Kidney glomerular epithelial cell (primary cell): ENCODE measurements around the gene CACNA1G.
A peak's percentile ranks its signal among the peaks of the same experiment; 100 is the strongest.

Experiments used
- DNase-seq: peaks from one replicate; lab custom pipeline; 2025; lab: John Stamatoyannopoulos, UW

CACNA1G gene

GRCh38 chr17:50560185-50560824, at the start of gene CACNA1G:
Gene CACNA1G, plus strand, starts transcription at chr17:50560715. Its CDS starts 745 bp downstream, at chr17:50561460.
- DNase-seq = no peak

GRCh38 chr17:50511058-50511457, 49.5 kb upstream of the CACNA1G start:
- peak; percentile 50 for DNase-seq

- no peak for DNase-seq
These were observed 47.0 kb upstream of the CACNA1G start for GRCh38 chr17:50513495-50513894.

- no peak for DNase-seq
These were observed 46.1 kb upstream of the CACNA1G start for GRCh38 chr17:50514388-50514787.

GRCh38 chr17:50514936-50515702, 45.4 kb upstream of the CACNA1G start:
- DNase-seq = peak; percentile 92

- no peak for DNase-seq
These were observed 43.5 kb upstream of the CACNA1G start for GRCh38 chr17:50517011-50517410.

GRCh38 chr17:50517504-50518383, 42.8 kb upstream of the CACNA1G start:
- DNase-seq = no peak

GRCh38 chr17:50518384-50519023, 42.0 kb upstream of the CACNA1G start:
- no peak for DNase-seq

- no peak for DNase-seq
These were observed 41.2 kb upstream of the CACNA1G start for GRCh38 chr17:50519141-50519834.

- DNase-seq = no peak
These were observed 40.0 kb upstream of the CACNA1G start for GRCh38 chr17:50520483-50520882.

- DNase-seq = no peak
These were observed 39.0 kb upstream of the CACNA1G start for GRCh38 chr17:50521514-50521913.

- no peak for DNase-seq
These were observed 37.7 kb upstream of the CACNA1G start for GRCh38 chr17:50522766-50523165.

GRCh38 chr17:50523208-50523607, 37.3 kb upstream of the CACNA1G start:
- no peak for DNase-seq

GRCh38 chr17:50524838-50525237, 35.7 kb upstream of the CACNA1G start:
- no peak for DNase-seq

- DNase-seq = no peak
These were observed 33.3 kb upstream of the CACNA1G start for GRCh38 chr17:50527155-50527762.

- no peak for DNase-seq
These were observed 32.5 kb upstream of the CACNA1G start for GRCh38 chr17:50527949-50528474.

- no peak for DNase-seq
These were observed 30.7 kb upstream of the CACNA1G start for GRCh38 chr17:50529849-50530248.

GRCh38 chr17:50531428-50532025, 29.0 kb upstream of the CACNA1G start:
- no peak for DNase-seq

GRCh38 chr17:50532452-50533024, 28.0 kb upstream of the CACNA1G start, which contains the start of gene EPN3:
Gene EPN3, plus strand, starts transcription at chr17:50532735. Its CDS starts 3,822 bp downstream, at chr17:50536557.
- DNase-seq = no peak

GRCh38 chr17:50533185-50533584, 27.3 kb upstream of the CACNA1G start:
- DNase-seq = no peak
